WI38 (cell line): ENCODE measurements around the gene SLC38A3.
"Not testable (repeated sequence)": the region's sequence is repeated elsewhere in the genome, so short reads cannot be mapped to it uniquely, and the experiment has no call there.

Source experiments
- H3K4me3 ChIP-seq: 2 replicates; pipeline ENCODE4 v1.5.1; 2011; ENCODE audit warnings: low read depth, mild to moderate bottlenecking, control low read depth, low read length
- CTCF ChIP-seq: IDR thresholded peaks from 2 replicates; pipeline ENCODE4 v1.5.1; 2012; ENCODE audit warnings: low read depth, mild to moderate bottlenecking, control low read depth, low read length

The SLC38A3 gene

DNA sequence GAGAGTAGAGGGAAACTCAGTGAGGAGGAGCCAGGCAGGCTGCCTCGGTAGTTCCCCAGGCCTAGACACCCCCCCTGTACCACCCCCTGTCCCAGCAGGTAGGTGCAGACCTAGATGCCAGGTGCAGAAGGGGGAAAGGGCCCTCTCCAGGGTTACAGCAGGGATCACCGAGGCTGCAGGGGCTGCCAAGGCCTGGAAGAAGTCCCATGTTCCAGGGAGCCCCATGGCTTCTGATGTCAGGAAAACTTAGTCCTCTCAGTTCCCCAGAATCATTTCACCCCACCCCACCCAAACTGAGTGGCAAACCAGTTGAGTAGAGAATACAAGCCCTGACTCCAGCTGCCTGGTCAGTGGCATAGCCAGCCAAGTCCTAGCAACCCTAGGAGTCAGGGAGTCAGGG is 56.4 kb downstream of the SLC38A3 start:
- H3K4me3 ChIP-seq, result no peak overlapping the region
- no peak for TF ChIP-seq CTCF

DNA sequence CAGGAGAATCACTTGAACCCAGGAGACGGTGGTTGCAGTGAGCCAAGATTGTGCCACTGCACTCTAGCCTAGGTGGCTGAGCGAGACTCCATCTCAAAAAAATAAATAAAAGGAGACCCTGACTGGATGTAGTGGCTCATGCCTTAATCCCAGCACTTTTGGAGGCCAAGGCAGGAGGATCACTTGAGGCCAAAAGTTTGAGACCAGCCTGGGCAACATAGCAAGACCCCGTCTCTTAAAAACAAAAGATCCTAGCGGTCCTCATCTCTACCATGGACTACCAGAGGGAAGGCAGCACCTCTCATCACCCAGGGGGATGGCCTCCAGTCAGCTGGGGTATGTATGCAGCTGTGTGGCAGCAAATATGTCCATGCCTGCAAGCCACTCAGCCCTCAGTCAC is 57.1 kb downstream of the SLC38A3 start:
- not testable (repeated sequence) for H3K4me3 ChIP-seq

GRCh38 chr3:50262778-50263177 is 57.7 kb downstream of the SLC38A3 start:
- TF ChIP-seq CTCF, result no peak
- no peak overlapping the region for H3K4me3 ChIP-seq

- no peak overlapping the region for H3K4me3 ChIP-seq
- TF ChIP-seq CTCF, result no peak
These were observed 58.7 kb downstream of the SLC38A3 start for GRCh38 chr3:50263478-50264382.

DNA sequence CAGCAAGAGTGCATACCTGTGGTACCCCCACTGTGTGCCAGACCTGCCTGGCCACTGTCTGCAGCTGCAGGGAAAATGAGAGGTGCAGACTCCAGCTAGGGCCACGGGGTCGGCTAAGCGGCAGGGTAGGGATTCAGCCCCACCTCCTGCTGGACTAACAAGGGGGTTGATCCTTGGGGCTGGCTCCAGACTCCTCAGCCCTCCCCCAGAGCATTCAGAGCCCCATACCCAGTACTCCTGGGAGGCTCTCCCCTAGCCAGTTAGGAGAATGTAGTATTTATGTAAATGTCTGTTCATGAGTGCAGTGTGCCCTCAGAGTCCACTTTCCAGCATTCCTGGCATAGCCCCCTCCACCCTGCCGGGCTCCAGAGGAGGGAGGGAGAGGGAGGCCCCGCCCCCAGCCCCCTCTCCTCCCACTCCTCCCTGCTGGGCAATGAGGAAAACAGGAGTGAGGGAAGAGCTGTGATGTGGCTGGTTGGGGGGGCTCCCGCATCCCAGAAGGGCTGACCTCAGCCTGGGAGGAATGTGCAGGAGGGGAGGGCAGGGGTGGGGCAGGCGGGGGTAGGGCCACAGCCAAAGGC is 59.4 kb downstream of the SLC38A3 start:
- TF ChIP-seq CTCF, result no peak
- no peak overlapping the region for H3K4me3 ChIP-seq

- TF ChIP-seq CTCF, result no peak
- H3K4me3 ChIP-seq, result no peak overlapping the region
These were observed 60.0 kb downstream of the SLC38A3 start for GRCh38 chr3:50264964-50265485.

- H3K4me3 ChIP-seq, result no peak overlapping the region
- TF ChIP-seq CTCF, result no peak
These were observed 60.5 kb downstream of the SLC38A3 start for GRCh38 chr3:50265571-50265970.
